BJ (cell line): ENCODE results near the gene LUM. TPM values are rescaled to one million over a fixed set of nuclear protein-coding genes. Genes with fewer than 3 reads are reported as not detected.

Experiments used
- CTCF ChIA-PET: fragments of 350-600 bp; formaldehyde crosslinking; extraction: SDS; loops from one replicate; lab custom pipeline; 2021; ENCODE audit warnings: antibody characterized with exemption, inconsistent platforms; lab: Yijun Ruan, JAX
- POLR2A ChIA-PET: fragments of 300-600 bp; sonication (Branson Sonifier 250); formaldehyde crosslinking; extraction: SDS; loops from one replicate; lab custom pipeline; 2021; ENCODE audit warnings: antibody characterized with exemption; lab: Charles Lee
- DNase-seq: peaks from one replicate; pipeline ENCODE4 v3.0.0-alpha.2; 2011; ENCODE audit warnings: low read depth
- H3K27me3 ChIP-seq: 2 replicates; pipeline ENCODE4 v1.6.0; 2011; ENCODE audit warnings: low read length; ENCODE audit not compliant: control insufficient read depth, insufficient read depth
- H3K36me3 ChIP-seq: 2 replicates; pipeline ENCODE4 v1.5.1; 2011; ENCODE audit warnings: low read length; ENCODE audit not compliant: control insufficient read depth, insufficient read depth
- H3K4me3 ChIP-seq: 2 replicates; pipeline ENCODE4 v1.5.1; 2011; ENCODE audit warnings: low read depth, mild to moderate bottlenecking, control low read depth, low read length
- polyA plus RNA-seq: library from polyadenylated mRNA; depleted of rRNA; stranded (reverse); fragments of >200 nt; gene quantifications from 2 replicates; pipeline ENCODE4 v1.2.3, GENCODE V29; 2011
- TF ChIP-seq, protein P1 (sequence below): IDR thresholded peaks from 2 replicates; pipeline ENCODE4 v1.5.1; 2011; ENCODE audit warnings: low read depth, mild to moderate bottlenecking, control low read depth, inconsistent platforms, low read length, moderate library complexity; ENCODE audit not compliant: insufficient read depth

Gene LUM
- polyA plus RNA-seq, 1 experiment = 677 TPM

DNA sequence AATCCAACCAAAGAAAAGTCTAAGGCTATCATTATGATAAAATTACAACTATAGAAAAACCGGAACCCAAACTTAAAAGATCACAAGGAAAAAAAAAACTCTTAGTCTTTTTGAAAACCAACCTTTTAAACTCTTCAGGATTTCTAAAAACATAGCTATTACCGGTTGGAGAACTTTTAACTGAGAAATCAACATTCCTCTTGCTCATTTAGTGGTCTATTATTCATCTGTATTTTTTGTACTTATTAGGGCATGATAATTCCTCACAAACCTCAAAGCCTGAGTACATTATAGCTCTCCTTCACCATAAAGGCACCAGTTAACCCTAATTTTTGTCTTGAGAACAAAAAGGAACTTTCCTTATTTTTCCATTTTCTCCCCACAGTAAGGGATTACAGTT, 10.4 kb downstream of the LUM start:
- Histone ChIP-seq H3K36me3 (no peaks in the 10 kb centered on the region; the same call in 1 of the 2 replicates), H3K27me3 (no peaks in the 10 kb centered on the region), H3K4me3 (no peak overlapping the region)
- no peak for DNase-seq
- ChIA-PET CTCF (interaction anchor here (1.2 kb wide), 1 partner anchor 255 kb away, joined by 4 read pairs; no protein-coding TSS in a partner anchor), POLR2A (interaction anchor here (0.6 to 0.7 kb wide), 2 partner anchors 51 to 127 kb away, joined by 3 to 5 read pairs; no protein-coding TSS in a partner anchor)
- TF ChIP-seq, protein P1, sequence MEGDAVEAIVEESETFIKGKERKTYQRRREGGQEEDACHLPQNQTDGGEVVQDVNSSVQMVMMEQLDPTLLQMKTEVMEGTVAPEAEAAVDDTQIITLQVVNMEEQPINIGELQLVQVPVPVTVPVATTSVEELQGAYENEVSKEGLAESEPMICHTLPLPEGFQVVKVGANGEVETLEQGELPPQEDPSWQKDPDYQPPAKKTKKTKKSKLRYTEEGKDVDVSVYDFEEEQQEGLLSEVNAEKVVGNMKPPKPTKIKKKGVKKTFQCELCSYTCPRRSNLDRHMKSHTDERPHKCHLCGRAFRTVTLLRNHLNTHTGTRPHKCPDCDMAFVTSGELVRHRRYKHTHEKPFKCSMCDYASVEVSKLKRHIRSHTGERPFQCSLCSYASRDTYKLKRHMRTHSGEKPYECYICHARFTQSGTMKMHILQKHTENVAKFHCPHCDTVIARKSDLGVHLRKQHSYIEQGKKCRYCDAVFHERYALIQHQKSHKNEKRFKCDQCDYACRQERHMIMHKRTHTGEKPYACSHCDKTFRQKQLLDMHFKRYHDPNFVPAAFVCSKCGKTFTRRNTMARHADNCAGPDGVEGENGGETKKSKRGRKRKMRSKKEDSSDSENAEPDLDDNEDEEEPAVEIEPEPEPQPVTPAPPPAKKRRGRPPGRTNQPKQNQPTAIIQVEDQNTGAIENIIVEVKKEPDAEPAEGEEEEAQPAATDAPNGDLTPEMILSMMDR = no peak

DNA sequence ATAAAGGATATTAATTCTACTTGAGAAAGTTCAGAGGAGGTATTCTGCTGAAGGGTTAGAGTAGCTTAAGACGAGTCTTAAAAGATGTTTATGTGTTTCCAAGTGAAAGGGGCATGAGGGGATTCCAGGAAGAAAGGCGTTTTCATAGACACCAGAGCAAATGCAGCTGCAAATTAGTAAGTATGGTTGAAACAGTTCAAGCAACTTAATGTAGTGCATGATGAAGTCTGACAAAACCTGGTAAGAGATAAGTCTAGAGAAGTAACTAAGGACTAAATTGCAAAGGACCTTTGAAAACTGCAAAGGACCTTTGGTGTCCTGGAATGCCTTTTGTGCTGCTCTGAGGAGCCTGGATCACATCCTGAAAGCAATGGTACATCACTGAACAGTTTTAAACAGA, 11.5 kb downstream of the LUM start:
- Histone ChIP-seq H3K27me3 (no peaks in the 10 kb centered on the region), H3K4me3 (no peak overlapping the region), H3K36me3 (no peaks in the 10 kb centered on the region)
- TF ChIP-seq, protein P1 = no peak
- no peak for DNase-seq
- ChIA-PET POLR2A (interaction anchor here (0.7 kb wide), 1 partner anchor 228 kb away, joined by 3 read pairs; no protein-coding TSS in a partner anchor), CTCF (interaction anchor here (1.2 to 1.4 kb wide), 3 partner anchors 13 to 256 kb away, joined by 3 to 4 read pairs (median 3); no protein-coding TSS in a partner anchor)

DNA sequence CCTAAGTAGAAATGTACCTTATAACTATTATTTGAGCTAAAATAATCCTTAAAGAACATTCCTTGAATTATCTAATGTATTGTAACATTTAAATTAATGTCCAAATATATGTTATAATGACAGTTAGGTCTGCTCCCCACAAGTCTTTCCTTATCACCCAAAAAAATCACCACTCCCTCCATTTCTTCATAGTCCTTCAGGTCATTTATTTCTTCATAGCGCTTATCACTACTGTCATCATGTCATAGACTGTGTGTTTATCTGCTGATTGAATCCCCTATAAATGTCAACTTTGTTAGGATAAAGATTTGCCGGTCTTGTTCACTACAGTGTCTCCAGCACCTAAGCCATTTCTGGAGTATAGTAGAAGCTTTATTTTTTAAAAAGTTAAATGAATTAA, 12.0 kb downstream of the LUM start:
- TF ChIP-seq, protein P1 = no peak

DNA sequence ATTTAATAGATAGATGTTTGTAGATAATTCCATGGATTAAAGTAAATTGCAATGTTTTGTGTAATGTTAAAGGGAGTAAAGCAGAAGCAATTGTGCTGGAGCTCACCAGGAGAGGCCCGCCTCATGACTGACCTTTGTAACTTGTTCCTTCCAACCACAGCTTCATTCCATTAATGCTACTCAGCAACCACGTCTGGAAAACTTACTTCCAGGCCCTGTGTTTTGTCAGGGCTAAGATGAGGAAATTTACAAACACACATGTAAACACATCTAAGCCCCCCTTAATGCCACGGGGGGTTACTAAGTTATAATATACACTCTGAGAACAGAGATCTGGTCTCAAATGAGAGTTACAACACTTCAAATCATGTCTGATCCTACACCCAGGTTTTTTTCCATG, 12.4 kb downstream of the LUM start:
- ChIA-PET CTCF (interaction anchor here (1.0 to 1.4 kb wide), 3 partner anchors 10 to 79 kb away, joined by 3 to 8 read pairs (median 3); no protein-coding TSS in a partner anchor), POLR2A (interaction anchor here (0.7 to 0.9 kb wide), 2 partner anchors 13 to 229 kb away, joined by 3 read pairs; partner anchors contain the start of gene LUM)
- Histone ChIP-seq H3K4me3 (no peak overlapping the region), H3K36me3 (no peaks in the 10 kb centered on the region), H3K27me3 (no peaks in the 10 kb centered on the region)
- TF ChIP-seq, protein P1 = no peak
- peak; percentile 72 for DNase-seq

More for the DNA sequence above, 12.0 kb downstream of the LUM start:
- H3K36me3 ChIP-seq = no peaks in the 10 kb centered on the region
- no peaks in the 10 kb centered on the region for H3K27me3 ChIP-seq
- DNase-seq = no peak
- POLR2A ChIA-PET = interaction anchor here (0.7 to 0.9 kb wide), 2 partner anchors 12 to 229 kb away, joined by 3 read pairs; partner anchors contain the start of gene LUM
- CTCF ChIA-PET = interaction anchor here (1.0 to 1.4 kb wide), 3 partner anchors 9 to 78 kb away, joined by 3 to 8 read pairs (median 3); no protein-coding TSS in a partner anchor
- H3K4me3 ChIP-seq = no peak overlapping the region

DNA sequence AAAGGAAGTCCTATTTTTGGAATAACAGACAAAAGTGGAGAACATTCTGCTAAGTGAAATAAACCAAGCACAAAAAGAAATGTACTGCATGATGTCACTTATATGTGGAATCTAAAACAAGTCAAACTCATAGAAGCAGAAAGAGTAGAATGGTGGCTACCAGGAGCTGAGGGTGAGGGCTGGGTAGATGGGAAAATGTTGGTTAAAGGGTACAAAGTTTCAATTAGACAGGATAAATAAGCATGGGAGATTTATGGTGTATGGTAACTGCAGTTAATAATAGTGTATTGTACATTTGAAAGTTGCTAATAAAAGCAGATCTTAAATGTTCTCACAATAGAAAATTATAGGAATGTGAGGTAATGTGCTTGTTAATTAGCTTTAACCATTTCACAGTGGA, 12.8 kb downstream of the LUM start:
- Histone ChIP-seq H3K36me3 (no peaks in the 10 kb centered on the region), H3K27me3 (no peaks in the 10 kb centered on the region), H3K4me3 (no peak overlapping the region)
- TF ChIP-seq, protein P1 = no peak
- CTCF ChIA-PET = interaction anchor here (1.0 kb wide), 1 partner anchor 10 kb away, joined by 8 read pairs; no protein-coding TSS in a partner anchor
- POLR2A ChIA-PET = interaction anchor here (0.9 kb wide), 1 partner anchor 13 kb away, joined by 3 read pairs; the partner anchor contains the start of gene LUM
- DNase-seq = no peak
